ENCODE results near the gene FXYD2.

DNA sequence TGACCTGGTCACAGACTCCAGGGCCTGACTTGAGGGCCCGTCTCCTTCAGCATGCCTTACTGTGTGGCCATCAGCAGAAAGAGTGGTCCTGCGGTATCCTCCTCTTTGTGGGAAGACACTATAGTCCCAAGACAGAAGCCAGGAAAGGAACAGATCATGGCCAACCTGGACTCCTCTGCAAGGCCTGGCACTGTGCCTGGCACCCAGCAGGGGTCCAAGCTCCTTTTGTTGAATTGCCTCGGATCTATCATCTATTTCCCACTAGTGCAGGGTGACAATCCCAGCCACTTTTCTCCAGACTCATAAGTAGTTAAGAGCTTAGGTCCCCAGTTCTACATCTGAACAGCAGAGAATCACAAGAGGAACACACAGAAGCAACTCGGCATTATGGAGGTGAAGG, 54.5 kb downstream of the FXYD2 start:
- TF ChIP-seq YY1 (IDR thresholded peaks at IDR 0.05; ENCODE audit: insufficient read depth, insufficient read length) (no peak), ZNF274 (IDR thresholded peaks at IDR 0.05; ENCODE audit: low read depth, low read length) (no peak), SUZ12 (IDR thresholded peaks at IDR 0.05; ENCODE audit: extremely low read depth, insufficient read depth, insufficient read length) (no peak)
